ENCODE results near the gene SYVN1.

Gene SYVN1

GRCh38 chr11:65085446-65085845 is 48.9 kb downstream of the SYVN1 start:
- no peak for DNase-seq

DNA sequence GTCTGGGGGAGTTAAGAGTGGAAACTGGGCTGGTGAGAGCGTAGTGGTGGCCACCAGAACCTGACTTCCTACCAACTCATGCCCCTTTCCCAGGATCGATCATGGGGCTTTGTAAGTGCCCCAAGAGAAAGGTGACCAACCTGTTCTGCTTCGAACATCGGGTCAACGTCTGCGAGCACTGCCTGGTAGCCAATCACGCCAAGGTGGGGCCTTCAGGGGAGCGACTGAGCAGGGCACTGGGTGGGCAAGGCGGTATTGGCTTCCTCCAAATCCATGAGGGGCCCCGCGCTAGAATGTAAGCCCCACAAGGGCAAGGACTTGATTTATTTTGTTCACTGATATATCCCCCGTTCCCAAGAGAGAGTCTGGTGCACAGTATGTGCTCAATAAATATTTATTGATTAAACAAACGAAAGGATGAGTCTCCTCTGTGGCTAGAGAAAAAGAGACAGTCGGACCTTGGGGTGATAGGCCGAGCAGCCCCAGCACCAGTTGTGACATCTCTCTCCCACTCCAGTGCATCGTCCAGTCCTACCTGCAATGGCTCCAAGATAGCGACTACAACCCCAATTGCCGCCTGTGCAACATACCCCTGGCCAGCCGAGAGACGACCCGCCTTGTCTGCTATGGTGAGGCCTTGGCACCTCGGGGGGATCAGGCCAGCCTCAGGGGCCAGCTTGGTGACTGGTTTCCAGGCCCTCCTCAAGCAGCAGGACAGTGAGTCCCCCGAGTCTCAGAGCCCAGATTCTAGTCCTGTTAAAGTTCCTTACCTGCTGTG is 49.5 kb downstream of the SYVN1 start:
- DNase-seq, result no peak

GRCh38 chr11:65083834-65084597 is 50.3 kb downstream of the SYVN1 start, which contains the start of the genes CDCA5 and ZFPL1:
Gene CDCA5 (minus strand): TSS chr11:65084040. CDS start chr11:65083978, 62 bp downstream.
Gene ZFPL1 (plus strand): TSS chr11:65084222. CDS start chr11:65084699, 477 bp downstream.
- DNase-seq, result peak; percentile 86

DNA sequence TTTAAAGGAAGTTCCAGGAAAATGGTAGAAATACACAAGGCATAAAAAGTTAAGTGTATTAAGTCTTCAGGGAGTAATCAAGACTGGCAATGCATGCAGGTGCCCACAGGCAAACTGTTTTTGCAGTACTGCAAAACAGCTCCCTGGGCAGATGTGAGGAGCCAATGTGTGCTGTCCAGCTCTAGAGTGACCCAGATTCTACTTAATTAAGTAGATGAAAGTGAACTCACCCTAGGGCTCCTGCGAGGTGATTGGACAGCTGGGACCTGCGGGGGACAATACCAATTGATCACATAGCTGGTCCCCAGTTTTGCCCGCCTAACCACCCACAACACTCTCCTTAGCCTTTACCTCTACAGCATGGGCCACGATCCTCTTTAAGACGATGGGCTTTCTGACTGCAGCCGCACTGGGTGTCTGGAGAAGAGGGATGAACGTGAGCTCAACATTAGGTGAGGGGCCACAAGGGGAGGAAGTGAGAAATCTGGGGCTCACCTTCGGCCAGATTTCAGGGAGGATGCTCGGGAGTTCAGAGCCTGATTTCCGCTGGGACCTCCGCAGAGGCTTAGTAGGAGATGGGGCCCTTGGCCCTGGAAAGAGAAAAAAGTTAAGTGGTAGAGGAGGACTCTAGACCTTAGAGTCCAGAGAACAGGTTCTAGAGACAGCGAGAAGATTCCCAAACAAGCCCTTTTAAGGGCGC is 51.0 kb downstream of the SYVN1 start:
- no peak for DNase-seq

DNA sequence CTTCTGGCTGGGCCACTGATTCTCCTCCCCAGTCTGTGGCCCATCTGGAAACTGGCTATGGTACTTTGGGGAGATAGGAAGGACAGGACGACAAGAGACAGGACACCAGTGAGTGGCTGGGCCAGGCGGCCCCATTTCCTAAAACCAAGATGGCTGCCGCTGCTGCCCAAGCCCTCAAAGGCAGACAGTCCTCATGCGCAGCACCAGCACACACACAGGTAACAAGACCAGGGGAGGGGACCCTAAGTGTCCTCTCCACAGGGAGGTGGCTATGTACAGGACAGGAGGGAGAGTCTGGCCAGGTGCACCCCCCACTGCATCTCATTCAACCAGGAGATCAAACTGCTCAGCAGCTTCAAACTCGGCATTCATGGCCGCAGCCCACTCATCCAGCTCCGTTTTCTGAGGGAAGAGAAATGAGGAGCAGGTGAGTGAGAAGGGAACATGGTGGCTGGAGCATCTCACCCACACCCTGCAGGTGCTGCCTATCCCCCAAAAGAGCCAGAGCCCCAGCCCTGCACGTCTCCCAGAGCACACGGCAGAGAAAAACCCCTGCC is 55.5 kb downstream of the SYVN1 start:
- DNase-seq, result no peak

GRCh38 chr11:65078151-65078550 is 56.2 kb downstream of the SYVN1 start:
- DNase-seq, result no peak

DNA sequence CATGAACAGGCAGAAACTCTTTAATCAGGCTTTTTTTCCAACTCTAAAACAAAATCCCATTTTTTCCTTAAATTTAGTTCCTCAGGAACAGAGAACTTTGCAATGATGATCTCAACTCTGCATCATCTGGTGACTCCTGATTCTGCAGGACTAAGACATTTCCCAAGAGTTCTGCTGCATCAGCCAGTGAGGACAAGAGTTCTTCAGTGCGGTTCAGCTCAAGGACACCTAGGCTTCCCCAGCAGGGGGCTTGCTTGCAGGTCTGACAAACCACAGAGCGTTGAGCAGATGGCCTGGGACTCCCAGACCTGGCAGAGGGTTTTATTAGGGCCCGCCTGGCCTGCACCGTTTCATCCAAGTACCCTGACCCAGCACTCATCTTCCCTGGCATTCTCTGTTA is 56.9 kb downstream of the SYVN1 start:
- DNase-seq, result no peak
